HG02852 (cell line): ENCODE measurements around the gene CSRP1.
A peak's percentile ranks its signal among the peaks of the same experiment; 100 is the strongest.

ENCODE experiments used
- ATAC-seq: cut with Tn5 transposase; IDR thresholded peaks from one replicate; pipeline ENCODE4 v1.9.1; 2021; ENCODE audit warnings: mild to moderate bottlenecking, moderate library complexity; ENCODE audit not compliant: unreplicated experiment

The CSRP1 gene

GRCh38 chr1:201513498-201514243 is 6.7 kb upstream of the CSRP1 start:
- no peak for ATAC-seq

GRCh38 chr1:201511941-201512539 is 5.1 kb upstream of the CSRP1 start:
- ATAC-seq: peak; percentile 41

GRCh38 chr1:201511396-201511940 is 4.5 kb upstream of the CSRP1 start:
- no peak for ATAC-seq

- no peak for ATAC-seq
Observed at GRCh38 chr1:201510734-201511133, 3.8 kb upstream of the CSRP1 start.

GRCh38 chr1:201509601-201510374 is 2.9 kb upstream of the CSRP1 start:
- ATAC-seq: no peak

- ATAC-seq: no peak
Observed at GRCh38 chr1:201508809-201509208, 1.9 kb upstream of the CSRP1 start.

GRCh38 chr1:201507360-201507675 is 395 bp upstream of the CSRP1 start:
- ATAC-seq: no peak

GRCh38 chr1:201506092-201506491 is 831 bp downstream of the CSRP1 start:
- ATAC-seq: no peak

GRCh38 chr1:201505503-201505890 is 1.4 kb downstream of the CSRP1 start:
- no peak for ATAC-seq

GRCh38 chr1:201504799-201505502 is 2.0 kb downstream of the CSRP1 start:
- no peak for ATAC-seq

- no peak for ATAC-seq
Observed at GRCh38 chr1:201504179-201504631, 2.7 kb downstream of the CSRP1 start.

GRCh38 chr1:201503397-201504176 is 3.3 kb downstream of the CSRP1 start:
- no peak for ATAC-seq

- ATAC-seq: no peak
Observed at GRCh38 chr1:201502511-201502857, 4.4 kb downstream of the CSRP1 start.

- ATAC-seq: no peak
Observed at GRCh38 chr1:201501812-201502510, 5.0 kb downstream of the CSRP1 start.

- no peak for ATAC-seq
Observed at GRCh38 chr1:201501144-201501543, 5.8 kb downstream of the CSRP1 start.

GRCh38 chr1:201500670-201501120 is 6.2 kb downstream of the CSRP1 start:
- ATAC-seq: no peak

GRCh38 chr1:201499795-201500669 is 6.9 kb downstream of the CSRP1 start:
- ATAC-seq: no peak

- ATAC-seq: no peak
Observed at GRCh38 chr1:201499191-201499590, 7.7 kb downstream of the CSRP1 start.

- ATAC-seq: no peak
Observed at GRCh38 chr1:201498621-201499020, 8.3 kb downstream of the CSRP1 start.
